ENCODE data around the gene CAPZB.

The CAPZB gene

DNA sequence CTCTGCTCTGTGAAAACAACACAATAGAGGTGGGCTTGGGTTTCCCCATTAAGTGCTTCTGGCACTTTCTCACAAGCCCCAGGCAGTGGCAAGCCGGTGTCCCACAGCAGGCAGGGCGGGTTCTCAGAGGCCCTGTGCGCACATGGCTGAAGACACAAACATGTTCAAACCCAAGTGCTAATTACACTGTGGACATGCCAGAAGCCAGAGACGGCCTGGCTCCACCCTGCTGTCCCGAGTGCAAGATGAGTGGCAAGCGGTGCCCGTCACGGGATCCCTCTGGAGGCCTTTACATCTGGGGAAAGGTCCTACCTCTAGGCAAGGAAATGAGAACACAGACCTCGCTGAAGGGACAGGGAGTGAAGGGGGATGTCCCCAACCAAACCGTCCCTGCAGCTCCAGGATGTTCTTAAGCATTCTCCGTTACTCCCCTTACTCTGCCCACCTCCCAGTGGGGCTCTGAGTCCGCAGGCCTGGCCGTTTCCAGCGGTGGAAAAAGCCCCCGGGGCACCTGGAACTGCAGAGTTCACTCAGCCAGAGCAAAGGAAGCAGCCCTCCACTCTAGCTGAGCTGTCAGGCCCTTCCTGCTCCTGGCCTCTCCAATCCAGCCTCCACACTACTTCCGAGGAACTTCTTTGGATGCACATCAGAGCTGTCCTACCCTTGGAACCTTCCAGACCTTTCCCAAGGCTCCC is 115.8 kb downstream of the CAPZB start:
- H3K4me3 ChIP-seq (ENCODE audit: low read depth in 1 of 2, low read length in 2 of 2), result no peak overlapping the region
- peaks cover 1 to 20% of the 10 kb centered on the region in 2 donors for H3K36me3 ChIP-seq (ENCODE audit: control insufficient read depth in 1 of 2, insufficient read depth in 2 of 2, low read length in 2 of 2)
- no peaks in the 10 kb centered on the region for H3K27me3 ChIP-seq (ENCODE audit: low read depth, low read length)
- no peak overlapping the region for H3K27ac ChIP-seq (ENCODE audit: low read length)
- H3K9me3 ChIP-seq (ENCODE audit: control insufficient read depth in 1 of 2, low read length in 2 of 2), result no peaks in the 10 kb centered on the region
- H3K4me1 ChIP-seq (ENCODE audit: control insufficient read depth in 1 of 2, insufficient read depth in 2 of 2, low read length in 2 of 2), result peaks cover 0 to 24% of the 10 kb centered on the region in 2 donors

DNA sequence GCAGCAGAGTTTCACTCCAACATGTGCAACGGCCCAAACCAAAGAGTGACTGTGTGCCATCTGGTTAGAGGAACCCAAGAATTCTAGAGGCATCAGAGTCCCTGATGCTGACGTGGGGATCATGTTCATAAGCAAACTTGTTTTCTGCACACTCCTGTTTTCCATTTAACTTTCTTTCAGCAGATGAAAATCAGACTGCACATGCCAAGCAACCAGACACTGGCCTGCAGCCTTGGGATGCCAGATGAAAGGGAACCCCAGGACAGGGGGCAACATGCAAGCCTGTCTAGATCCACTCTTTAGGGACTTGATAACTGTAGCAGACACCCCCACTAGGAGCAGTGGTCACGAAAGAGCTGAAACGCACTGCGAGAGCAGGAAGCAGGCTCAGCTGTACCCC is 116.4 kb downstream of the CAPZB start:
- H3K27ac ChIP-seq (ENCODE audit: low read length), result no peak overlapping the region
- peaks cover 5 to 23% of the 10 kb centered on the region in 2 donors for H3K4me1 ChIP-seq (ENCODE audit: control insufficient read depth in 1 of 2, insufficient read depth in 2 of 2, low read length in 2 of 2)

DNA sequence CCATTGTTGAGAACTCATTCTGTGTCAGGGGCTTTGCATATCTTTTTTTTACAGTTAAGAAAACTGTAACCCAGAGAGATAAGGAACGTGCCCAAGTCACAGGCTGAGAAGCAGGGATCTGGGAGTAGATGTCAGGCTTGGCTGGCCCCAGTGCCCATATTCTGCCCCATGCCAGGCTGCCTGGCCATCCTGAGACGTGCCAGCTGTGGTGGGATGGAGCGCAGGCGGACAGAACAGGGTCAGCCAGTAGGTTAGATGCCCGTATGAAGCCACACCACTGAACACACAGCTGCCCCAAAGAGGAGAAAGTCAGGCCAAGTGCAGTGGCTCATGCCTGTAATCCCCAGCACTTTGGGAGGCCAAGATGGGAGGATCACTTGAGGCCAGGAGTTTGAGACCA is 117.3 kb downstream of the CAPZB start:
- Histone ChIP-seq H3K27me3 (ENCODE audit: low read depth, low read length) (no peaks in the 10 kb centered on the region), H3K4me1 (ENCODE audit: control insufficient read depth in 1 of 2, insufficient read depth in 2 of 2, low read length in 2 of 2) (peaks cover 7 to 20% of the 10 kb centered on the region in 2 donors), H3K27ac (ENCODE audit: low read length) (no peak overlapping the region), H3K9me3 (ENCODE audit: control insufficient read depth in 1 of 2, low read length in 2 of 2) (no peaks in the 10 kb centered on the region), H3K36me3 (ENCODE audit: control insufficient read depth in 1 of 2, insufficient read depth in 2 of 2, low read length in 2 of 2) (peaks cover 0 to 12% of the 10 kb centered on the region in 2 donors), H3K4me3 (ENCODE audit: low read depth in 1 of 2, low read length in 2 of 2) (no peak overlapping the region)

More for the DNA sequence above, 116.4 kb downstream of the CAPZB start:
- Histone ChIP-seq H3K9me3 (ENCODE audit: control insufficient read depth in 1 of 2, low read length in 2 of 2) (no peaks in the 10 kb centered on the region), H3K4me3 (ENCODE audit: low read depth in 1 of 2, low read length in 2 of 2) (no peak overlapping the region), H3K36me3 (ENCODE audit: control insufficient read depth in 1 of 2, insufficient read depth in 2 of 2, low read length in 2 of 2) (peaks cover 0 to 15% of the 10 kb centered on the region in 2 donors), H3K27me3 (ENCODE audit: low read depth, low read length) (no peaks in the 10 kb centered on the region)

DNA sequence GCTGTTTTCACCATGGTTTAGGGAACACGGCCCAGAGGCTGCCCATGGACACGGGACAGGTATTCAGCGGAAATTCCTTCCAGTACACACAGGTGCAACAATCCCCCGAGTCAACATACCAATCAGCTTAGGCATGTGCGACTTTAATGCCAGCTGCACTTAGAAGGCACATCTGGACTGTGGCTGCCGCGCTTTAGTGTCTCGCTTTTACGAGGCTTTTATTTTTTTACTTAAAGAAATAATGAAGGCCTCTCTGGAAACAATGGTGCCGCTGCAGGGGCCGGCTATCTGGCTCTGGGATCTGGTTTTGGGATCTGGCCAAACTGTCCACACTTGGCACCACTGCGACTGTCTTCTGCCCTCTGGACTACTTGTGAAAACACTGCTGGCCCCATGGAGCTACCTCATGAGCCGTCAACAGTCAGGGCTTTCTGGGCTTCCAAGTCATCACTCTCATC is 117.7 kb downstream of the CAPZB start:
- Histone ChIP-seq H3K27ac (ENCODE audit: low read length) (no peak overlapping the region), H3K9me3 (ENCODE audit: control insufficient read depth in 1 of 2, low read length in 2 of 2) (no peaks in the 10 kb centered on the region), H3K36me3 (ENCODE audit: control insufficient read depth in 1 of 2, insufficient read depth in 2 of 2, low read length in 2 of 2) (peaks cover 0 to 12% of the 10 kb centered on the region in 2 donors), H3K27me3 (ENCODE audit: low read depth, low read length) (no peaks in the 10 kb centered on the region), H3K4me3 (ENCODE audit: low read depth in 1 of 2, low read length in 2 of 2) (no peak overlapping the region), H3K4me1 (ENCODE audit: control insufficient read depth in 1 of 2, insufficient read depth in 2 of 2, low read length in 2 of 2) (peaks cover 7 to 16% of the 10 kb centered on the region in 2 donors)

DNA sequence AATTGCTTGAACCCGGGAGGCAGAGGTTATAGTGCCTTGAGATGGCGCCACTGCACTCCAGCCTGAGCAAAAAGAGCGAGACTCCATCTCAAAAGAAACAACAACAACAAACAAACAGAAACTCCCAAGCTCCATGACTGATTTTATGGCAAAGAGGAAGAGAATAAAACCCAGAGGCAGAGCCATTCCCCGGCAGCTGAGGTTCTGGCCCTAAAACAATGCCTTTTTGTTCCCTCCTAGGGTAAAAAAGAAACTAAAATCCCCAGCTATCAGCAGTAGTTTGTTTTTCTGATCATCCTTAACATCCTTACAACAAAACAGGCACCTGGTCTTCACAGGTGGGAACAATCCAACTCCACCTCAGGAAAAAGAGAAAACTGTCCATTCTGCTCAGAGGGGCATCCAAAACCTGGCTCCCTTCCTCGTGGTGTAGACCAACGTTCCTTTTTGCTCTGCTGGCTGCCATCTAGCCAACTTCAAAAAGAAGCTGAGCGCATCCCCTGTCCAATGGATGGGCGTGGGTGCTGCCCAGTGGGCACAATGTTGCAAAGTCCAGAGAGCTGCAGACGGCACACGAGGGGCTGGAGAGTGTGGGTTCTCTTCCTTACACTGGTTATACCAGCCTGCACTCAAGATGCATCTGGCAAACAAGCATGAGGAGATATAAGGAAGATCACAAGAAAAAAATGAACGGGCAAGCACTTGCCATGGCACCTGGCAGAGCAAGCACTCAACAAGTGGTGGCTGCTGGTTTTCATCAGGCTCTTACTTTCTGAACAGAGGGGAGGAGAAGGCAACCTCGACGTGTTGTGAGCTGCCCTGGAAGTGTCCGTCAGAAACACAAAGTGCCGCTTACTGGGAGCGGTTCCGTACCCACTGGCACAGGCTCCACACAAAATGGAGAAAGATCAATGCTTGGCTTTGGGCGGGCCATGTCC is 118.5 kb downstream of the CAPZB start:
- no peak overlapping the region for H3K4me3 ChIP-seq (ENCODE audit: low read depth in 1 of 2, low read length in 2 of 2)
- no peak overlapping the region for H3K27ac ChIP-seq (ENCODE audit: low read length)
- H3K27me3 ChIP-seq (ENCODE audit: low read depth, low read length), result no peaks in the 10 kb centered on the region
- H3K36me3 ChIP-seq (ENCODE audit: control insufficient read depth in 1 of 2, insufficient read depth in 2 of 2, low read length in 2 of 2), result peaks cover 0 to 12% of the 10 kb centered on the region in 2 donors
- H3K4me1 ChIP-seq (ENCODE audit: control insufficient read depth in 1 of 2, insufficient read depth in 2 of 2, low read length in 2 of 2), result peaks cover 7 to 16% of the 10 kb centered on the region in 2 donors
- no peaks in the 10 kb centered on the region for H3K9me3 ChIP-seq (ENCODE audit: control insufficient read depth in 1 of 2, low read length in 2 of 2)

DNA sequence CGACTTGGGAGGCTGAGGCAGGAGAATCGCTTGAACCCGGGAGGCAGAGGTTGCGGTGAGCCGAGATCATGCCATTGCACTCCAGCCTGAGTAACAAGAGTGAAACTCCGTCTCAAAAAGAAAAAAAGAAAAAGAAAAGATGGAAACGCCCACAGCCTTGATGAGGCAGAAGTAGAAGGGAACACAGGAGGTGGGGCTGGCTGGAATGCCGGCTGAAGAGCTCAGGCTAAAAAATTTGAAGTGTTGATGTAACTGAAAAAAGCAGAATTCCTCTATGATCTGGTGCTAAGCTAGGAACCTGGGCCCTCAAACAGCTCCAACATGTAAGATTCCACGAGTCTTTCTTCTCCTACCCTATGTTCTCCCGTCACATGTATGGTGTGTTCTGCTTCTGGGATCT is 119.6 kb downstream of the CAPZB start:
- no peaks in the 10 kb centered on the region for H3K27me3 ChIP-seq (ENCODE audit: low read depth, low read length)
- no peak overlapping the region for H3K27ac ChIP-seq (ENCODE audit: low read length)
- H3K9me3 ChIP-seq (ENCODE audit: control insufficient read depth in 1 of 2, low read length in 2 of 2), result no peaks in the 10 kb centered on the region
- H3K4me1 ChIP-seq (ENCODE audit: control insufficient read depth in 1 of 2, insufficient read depth in 2 of 2, low read length in 2 of 2), result peaks cover 10 to 17% of the 10 kb centered on the region in 2 donors
- no peak overlapping the region for H3K4me3 ChIP-seq (ENCODE audit: low read depth in 1 of 2, low read length in 2 of 2)
- H3K36me3 ChIP-seq (ENCODE audit: control insufficient read depth in 1 of 2, insufficient read depth in 2 of 2, low read length in 2 of 2), result peaks cover 0 to 6% of the 10 kb centered on the region in 2 donors

DNA sequence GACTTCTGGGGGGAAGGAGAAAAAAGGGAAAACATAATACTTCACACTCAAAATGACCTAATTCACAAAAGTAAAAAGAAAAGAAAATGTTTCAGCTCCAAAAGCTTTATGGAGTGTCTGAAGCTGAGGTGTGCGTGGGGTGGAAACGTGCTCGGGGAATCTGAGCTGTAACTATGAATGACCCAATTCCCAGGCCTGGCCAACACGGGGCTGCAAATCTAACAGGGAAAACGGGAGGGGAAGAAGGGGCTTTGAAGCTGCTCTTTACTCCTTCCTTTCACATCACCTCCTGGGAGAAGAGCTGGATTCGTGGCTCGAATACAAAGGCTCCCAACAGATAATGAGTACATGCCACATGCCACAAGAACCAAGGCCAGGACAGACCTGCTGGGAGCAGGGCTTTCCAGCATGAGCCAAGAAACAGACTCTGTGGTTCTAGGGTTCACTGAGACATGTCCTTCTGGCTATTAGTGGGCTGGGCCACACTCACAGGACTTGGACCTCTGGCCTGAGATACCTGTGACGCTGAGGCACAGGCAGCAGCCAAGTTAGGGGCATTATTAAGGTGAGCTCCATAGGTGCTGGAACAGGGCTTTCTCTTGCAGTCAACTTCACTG is 121.7 kb downstream of the CAPZB start:
- no peak overlapping the region for H3K4me3 ChIP-seq (ENCODE audit: low read depth in 1 of 2, low read length in 2 of 2)
- peak overlapping the region; percentile 39 for H3K27ac ChIP-seq (ENCODE audit: low read length)
- H3K36me3 ChIP-seq (ENCODE audit: control insufficient read depth in 1 of 2, insufficient read depth in 2 of 2, low read length in 2 of 2), result peaks cover 4 to 9% of the 10 kb centered on the region in 2 donors
- no peaks in the 10 kb centered on the region for H3K27me3 ChIP-seq (ENCODE audit: low read depth, low read length)
- H3K4me1 ChIP-seq (ENCODE audit: control insufficient read depth in 1 of 2, insufficient read depth in 2 of 2, low read length in 2 of 2), result peaks cover 15 to 20% of the 10 kb centered on the region in 2 donors
- no peaks in the 10 kb centered on the region for H3K9me3 ChIP-seq (ENCODE audit: control insufficient read depth in 1 of 2, low read length in 2 of 2)

DNA sequence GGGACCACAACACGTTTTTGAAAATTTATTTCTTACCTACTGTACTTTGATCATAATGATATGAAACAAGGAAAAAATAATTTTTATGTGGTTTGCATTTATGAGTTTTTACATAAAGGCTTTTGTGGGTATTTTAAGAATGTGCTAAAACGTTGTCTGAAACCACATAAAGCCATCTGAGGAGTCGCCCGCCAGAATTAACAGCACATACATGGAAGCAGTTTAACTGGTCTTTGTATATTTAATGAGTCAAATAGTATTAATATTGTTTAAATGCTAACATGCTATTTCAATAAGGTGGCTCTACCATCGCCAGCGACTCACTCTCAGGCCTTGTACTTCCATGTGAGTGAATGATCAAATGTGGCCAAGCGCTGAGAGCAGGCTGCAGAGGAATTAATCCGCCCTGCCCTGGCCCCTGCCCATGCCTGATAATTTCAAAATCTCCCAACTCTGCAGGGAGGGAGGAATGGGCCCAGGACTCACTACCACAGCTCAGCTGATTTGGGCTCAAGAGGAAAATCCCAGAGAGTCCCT is 123.7 kb downstream of the CAPZB start:
- Histone ChIP-seq H3K9me3 (ENCODE audit: control insufficient read depth in 1 of 2, low read length in 2 of 2) (no peaks in the 10 kb centered on the region), H3K4me1 (ENCODE audit: control insufficient read depth in 1 of 2, insufficient read depth in 2 of 2, low read length in 2 of 2) (peaks cover 10 to 15% of the 10 kb centered on the region in 2 donors), H3K4me3 (ENCODE audit: low read depth in 1 of 2, low read length in 2 of 2) (no peak overlapping the region), H3K27me3 (ENCODE audit: low read depth, low read length) (no peaks in the 10 kb centered on the region), H3K27ac (ENCODE audit: low read length) (no peak overlapping the region), H3K36me3 (ENCODE audit: control insufficient read depth in 1 of 2, insufficient read depth in 2 of 2, low read length in 2 of 2) (peaks cover 11 to 14% of the 10 kb centered on the region in 2 donors)

DNA sequence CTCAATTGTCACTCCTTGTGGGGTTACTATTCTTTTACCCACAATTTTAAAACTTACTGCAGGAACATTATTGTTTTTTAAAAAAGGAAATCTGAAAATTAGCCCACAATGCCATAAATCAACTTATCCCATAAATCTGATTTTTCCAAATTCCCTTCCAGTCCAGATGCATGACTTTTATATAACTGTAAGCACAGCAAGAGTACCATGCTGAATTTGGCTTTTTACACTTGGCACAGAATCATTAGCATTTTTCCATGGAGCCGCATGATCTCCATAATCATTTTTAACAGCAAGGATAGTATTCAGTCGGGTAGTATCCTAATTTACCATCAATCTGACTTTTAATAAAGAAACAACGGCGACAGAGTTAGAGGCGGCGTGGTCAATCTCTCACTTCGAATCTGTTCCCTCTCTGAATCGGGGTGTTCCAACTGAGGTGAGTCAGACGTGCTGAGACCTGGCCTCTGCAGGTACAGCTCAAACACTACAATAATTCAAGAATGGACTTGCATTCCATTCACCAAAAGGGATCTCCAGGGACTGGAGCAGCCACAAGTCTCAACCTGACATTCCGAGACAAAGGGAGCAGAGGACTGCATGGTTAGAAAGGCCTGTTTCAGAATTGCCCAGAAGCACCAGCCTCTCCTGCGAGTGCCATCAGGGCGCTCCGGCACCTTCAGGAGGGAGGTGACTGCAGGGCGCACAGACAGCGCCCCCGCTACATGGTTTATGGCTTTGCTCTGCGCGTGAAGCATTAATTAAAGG is 124.3 kb downstream of the CAPZB start:
- Histone ChIP-seq H3K27me3 (ENCODE audit: low read depth, low read length) (no peaks in the 10 kb centered on the region), H3K4me1 (ENCODE audit: control insufficient read depth in 1 of 2, insufficient read depth in 2 of 2, low read length in 2 of 2) (peaks cover 10 to 15% of the 10 kb centered on the region in 2 donors), H3K4me3 (ENCODE audit: low read depth in 1 of 2, low read length in 2 of 2) (no peak overlapping the region), H3K9me3 (ENCODE audit: control insufficient read depth in 1 of 2, low read length in 2 of 2) (no peaks in the 10 kb centered on the region), H3K36me3 (ENCODE audit: control insufficient read depth in 1 of 2, insufficient read depth in 2 of 2, low read length in 2 of 2) (peaks cover 17 to 20% of the 10 kb centered on the region in 2 donors), H3K27ac (ENCODE audit: low read length) (no peak overlapping the region)

DNA sequence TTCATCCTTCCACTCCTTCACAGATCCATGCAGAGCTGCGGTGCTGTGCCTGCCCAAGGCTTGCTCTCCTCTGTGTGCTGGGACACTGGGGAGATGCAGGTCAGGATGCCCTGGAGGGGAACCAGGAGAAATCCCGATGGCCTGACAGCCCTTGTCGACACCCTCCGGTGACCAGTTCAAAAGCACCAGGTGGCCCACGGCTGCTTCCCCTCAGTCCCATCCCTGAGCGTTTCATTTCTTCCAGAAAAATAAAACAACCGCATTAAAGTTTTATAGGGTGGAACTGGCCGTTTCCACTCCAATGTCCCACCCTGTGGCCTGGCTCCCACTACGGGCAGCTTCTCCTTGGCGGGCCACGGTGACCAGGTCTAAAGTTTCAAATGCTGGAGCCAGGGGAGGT is 124.9 kb downstream of the CAPZB start:
- Histone ChIP-seq H3K27me3 (ENCODE audit: low read depth, low read length) (no peaks in the 10 kb centered on the region), H3K9me3 (ENCODE audit: control insufficient read depth in 1 of 2, low read length in 2 of 2) (no peaks in the 10 kb centered on the region), H3K4me3 (ENCODE audit: low read depth in 1 of 2, low read length in 2 of 2) (no peak overlapping the region), H3K36me3 (ENCODE audit: control insufficient read depth in 1 of 2, insufficient read depth in 2 of 2, low read length in 2 of 2) (peaks cover 23 to 26% of the 10 kb centered on the region in 2 donors), H3K4me1 (ENCODE audit: control insufficient read depth in 1 of 2, insufficient read depth in 2 of 2, low read length in 2 of 2) (peaks cover 10 to 15% of the 10 kb centered on the region in 2 donors), H3K27ac (ENCODE audit: low read length) (no peak overlapping the region)

All from muscle layer of duodenum (tissue), 2 donors.